Measurements from ENCODE around the gene LAPTM5.

DNA sequence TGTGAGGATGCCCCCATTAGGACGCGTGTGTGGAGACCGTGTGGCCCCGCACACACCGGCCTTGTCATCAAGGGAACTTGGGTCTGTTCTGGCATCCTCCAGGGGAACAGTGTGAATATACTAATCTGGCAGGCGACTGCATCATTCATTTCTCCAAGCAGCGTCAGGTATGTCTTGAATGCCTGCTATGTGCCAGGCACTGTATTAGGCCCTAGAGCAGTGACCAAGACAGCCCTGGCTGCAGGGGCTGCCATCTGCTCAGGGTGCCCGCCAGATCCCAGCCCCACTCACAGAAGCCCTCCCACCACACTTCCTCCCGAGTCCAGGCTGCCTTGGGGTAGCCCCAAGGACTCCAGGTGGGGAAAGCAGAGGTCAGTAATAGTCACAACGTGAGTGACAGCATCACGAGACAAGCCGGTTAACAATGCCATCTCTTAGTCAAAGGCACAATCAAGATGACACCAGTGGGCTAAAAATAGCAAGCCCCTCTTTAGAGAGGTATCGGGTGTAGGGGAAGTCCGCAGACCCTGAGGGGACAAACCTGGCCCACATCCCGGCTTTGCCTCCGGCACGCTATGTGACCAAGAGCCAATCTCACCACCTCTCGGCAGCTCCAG is 7.5 kb upstream of the LAPTM5 start:
- no peak for TF ChIP-seq KDM5A (IDR thresholded peaks at IDR 0.05; ENCODE audit: low read length)
- TF ChIP-seq, protein P1, sequence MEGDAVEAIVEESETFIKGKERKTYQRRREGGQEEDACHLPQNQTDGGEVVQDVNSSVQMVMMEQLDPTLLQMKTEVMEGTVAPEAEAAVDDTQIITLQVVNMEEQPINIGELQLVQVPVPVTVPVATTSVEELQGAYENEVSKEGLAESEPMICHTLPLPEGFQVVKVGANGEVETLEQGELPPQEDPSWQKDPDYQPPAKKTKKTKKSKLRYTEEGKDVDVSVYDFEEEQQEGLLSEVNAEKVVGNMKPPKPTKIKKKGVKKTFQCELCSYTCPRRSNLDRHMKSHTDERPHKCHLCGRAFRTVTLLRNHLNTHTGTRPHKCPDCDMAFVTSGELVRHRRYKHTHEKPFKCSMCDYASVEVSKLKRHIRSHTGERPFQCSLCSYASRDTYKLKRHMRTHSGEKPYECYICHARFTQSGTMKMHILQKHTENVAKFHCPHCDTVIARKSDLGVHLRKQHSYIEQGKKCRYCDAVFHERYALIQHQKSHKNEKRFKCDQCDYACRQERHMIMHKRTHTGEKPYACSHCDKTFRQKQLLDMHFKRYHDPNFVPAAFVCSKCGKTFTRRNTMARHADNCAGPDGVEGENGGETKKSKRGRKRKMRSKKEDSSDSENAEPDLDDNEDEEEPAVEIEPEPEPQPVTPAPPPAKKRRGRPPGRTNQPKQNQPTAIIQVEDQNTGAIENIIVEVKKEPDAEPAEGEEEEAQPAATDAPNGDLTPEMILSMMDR (IDR thresholded peaks at IDR 0.05; ENCODE audit: control extremely low read depth in 1 of 3, insufficient read depth in 1 of 3, low read depth in 1 of 3, low read length in 3 of 3) = no peak
- no peak for TF ChIP-seq POU5F1 (IDR thresholded peaks at IDR 0.05; ENCODE audit: low read depth, low read length)
- TF ChIP-seq CBX5 (IDR thresholded peaks at IDR 0.05; ENCODE audit: low read depth, low read length) = no peak
- TF ChIP-seq, protein P2, sequence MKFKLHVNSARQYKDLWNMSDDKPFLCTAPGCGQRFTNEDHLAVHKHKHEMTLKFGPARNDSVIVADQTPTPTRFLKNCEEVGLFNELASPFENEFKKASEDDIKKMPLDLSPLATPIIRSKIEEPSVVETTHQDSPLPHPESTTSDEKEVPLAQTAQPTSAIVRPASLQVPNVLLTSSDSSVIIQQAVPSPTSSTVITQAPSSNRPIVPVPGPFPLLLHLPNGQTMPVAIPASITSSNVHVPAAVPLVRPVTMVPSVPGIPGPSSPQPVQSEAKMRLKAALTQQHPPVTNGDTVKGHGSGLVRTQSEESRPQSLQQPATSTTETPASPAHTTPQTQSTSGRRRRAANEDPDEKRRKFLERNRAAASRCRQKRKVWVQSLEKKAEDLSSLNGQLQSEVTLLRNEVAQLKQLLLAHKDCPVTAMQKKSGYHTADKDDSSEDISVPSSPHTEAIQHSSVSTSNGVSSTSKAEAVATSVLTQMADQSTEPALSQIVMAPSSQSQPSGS (IDR thresholded peaks at IDR 0.05; ENCODE audit: low read length) = no peak
- no peak for TF ChIP-seq EGR1 (IDR thresholded peaks at IDR 0.05; ENCODE audit: borderline replicate concordance, low read depth, low read length)
- TF ChIP-seq CBX8 (IDR thresholded peaks at IDR 0.05; ENCODE audit: borderline replicate concordance, low read depth, low read length) = no peak
- TF ChIP-seq CHD2 (IDR thresholded peaks at IDR 0.05; ENCODE audit: low read length) = no peak
- no peak for TF ChIP-seq POLR2A (IDR thresholded peaks at IDR 0.05; ENCODE audit: control extremely low read depth in 1 of 2, low read depth in 2 of 2, low read length in 2 of 2)
- no peak for TF ChIP-seq KDM1A (IDR thresholded peaks at IDR 0.05; ENCODE audit: borderline replicate concordance, low read length)
- TF ChIP-seq CEBPB (IDR thresholded peaks at IDR 0.05; ENCODE audit: low read depth, low read length) = no peak
- no peak for TF ChIP-seq EZH2 (IDR thresholded peaks at IDR 0.05; ENCODE audit: low read depth, low read length, severe bottlenecking)
- no peak for TF ChIP-seq EP300 (IDR thresholded peaks at IDR 0.05; ENCODE audit: borderline replicate concordance in 1 of 2, low read depth in 2 of 2, low read length in 2 of 2)
